Upper lobe of left lung (tissue), 4 donors: Measurements from ENCODE around the gene STUB1.

Experiments used
- EP300 ChIP-seq, 4 donors: sonication (generic); formaldehyde crosslinking; IDR thresholded peaks; one replicate each; pipeline ENCODE4 v1.5.1; 2017; ENCODE audit warnings: antibody characterized with exemption in 4 of 4, control low read depth in 2 of 4
- POLR2A ChIP-seq, 4 donors: fragments of 450-650 bp; IDR thresholded peaks; one replicate each; pipeline ENCODE4 v1.5.1; 2016 to 2017; ENCODE audit warnings: antibody characterized with exemption in 4 of 4, mild to moderate bottlenecking in 2 of 4
- POLR2AphosphoS5 ChIP-seq, 2 donors: sonication (generic); formaldehyde crosslinking; IDR thresholded peaks; one replicate each; pipeline ENCODE4 v1.5.1; 2017; ENCODE audit warnings: antibody characterized with exemption in 2 of 2
- TF ChIP-seq, protein P1 (sequence below), 6 experiments: fragments of 450-650 bp in 4 of 6; fragments of 200-600 bp in 2 of 6; sonication (generic) in 2 of 6; IDR thresholded peaks; one replicate each; pipeline ENCODE4 v1.5.1; 2016 to 2019; ENCODE audit warnings: antibody characterized with exemption in 6 of 6

DNA sequence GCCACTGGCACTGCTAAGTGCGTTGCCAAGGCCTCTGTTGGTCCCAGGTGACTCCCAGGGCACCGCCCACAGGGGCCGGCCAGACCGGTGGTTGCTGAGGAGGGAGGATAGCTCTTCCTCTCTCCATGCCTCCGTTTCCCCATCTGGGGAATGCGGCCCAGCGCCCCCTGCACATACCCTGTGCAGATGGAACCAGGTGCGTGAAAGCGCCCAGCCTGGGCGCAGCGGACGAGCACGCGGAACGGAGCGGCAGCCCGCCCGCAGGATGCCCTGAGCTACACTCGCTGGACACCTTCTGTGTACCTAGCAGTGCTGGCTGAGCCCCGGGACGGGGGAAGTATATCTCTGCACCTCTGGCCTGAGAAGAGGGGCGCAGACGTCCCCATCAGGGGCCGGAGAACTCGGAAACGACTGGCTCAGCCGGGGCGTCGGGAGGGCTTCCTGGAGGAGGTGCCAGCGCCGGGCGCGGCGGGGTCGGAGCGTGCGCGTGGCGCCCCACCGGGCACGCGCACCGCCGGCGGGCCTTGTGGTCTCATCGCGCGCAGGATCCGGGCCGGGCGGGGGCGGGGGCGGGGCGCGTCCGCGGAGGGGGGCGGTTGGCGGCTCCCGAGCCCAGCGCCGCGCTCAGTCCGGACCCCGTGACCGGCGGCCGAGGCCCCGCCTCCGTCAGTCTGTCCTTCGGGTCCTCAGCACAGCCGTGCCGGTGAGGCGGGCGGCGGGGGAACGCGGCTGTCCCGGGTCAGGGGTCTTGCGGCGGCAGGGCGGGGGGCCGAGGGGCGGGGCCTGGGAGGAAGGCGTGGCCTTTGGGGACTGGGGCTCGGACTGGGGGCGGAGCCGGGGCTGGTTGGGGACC is 46.5 kb downstream of the STUB1 start, which contains the start of the genes CCDC78 and HAGHL:
- TF ChIP-seq POLR2AphosphoS5 (IDR thresholded peaks at IDR 0.05) (no peak), POLR2A (IDR thresholded peaks at IDR 0.05) (peak in 2 of 4 donors; percentile 2 to 48), EP300 (IDR thresholded peaks at IDR 0.05) (no peak)
- TF ChIP-seq, protein P1, sequence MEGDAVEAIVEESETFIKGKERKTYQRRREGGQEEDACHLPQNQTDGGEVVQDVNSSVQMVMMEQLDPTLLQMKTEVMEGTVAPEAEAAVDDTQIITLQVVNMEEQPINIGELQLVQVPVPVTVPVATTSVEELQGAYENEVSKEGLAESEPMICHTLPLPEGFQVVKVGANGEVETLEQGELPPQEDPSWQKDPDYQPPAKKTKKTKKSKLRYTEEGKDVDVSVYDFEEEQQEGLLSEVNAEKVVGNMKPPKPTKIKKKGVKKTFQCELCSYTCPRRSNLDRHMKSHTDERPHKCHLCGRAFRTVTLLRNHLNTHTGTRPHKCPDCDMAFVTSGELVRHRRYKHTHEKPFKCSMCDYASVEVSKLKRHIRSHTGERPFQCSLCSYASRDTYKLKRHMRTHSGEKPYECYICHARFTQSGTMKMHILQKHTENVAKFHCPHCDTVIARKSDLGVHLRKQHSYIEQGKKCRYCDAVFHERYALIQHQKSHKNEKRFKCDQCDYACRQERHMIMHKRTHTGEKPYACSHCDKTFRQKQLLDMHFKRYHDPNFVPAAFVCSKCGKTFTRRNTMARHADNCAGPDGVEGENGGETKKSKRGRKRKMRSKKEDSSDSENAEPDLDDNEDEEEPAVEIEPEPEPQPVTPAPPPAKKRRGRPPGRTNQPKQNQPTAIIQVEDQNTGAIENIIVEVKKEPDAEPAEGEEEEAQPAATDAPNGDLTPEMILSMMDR (IDR thresholded peaks at IDR 0.05): no peak
